HepG2 (cell line): ENCODE results near the gene CTCF. TPM values are rescaled to one million over a fixed set of nuclear protein-coding genes. Genes with fewer than 3 reads are reported as not detected.

Source experiments
- CCDC6 ChIP-seq: sonication (generic); formaldehyde crosslinking; IDR thresholded peaks from 2 replicates; pipeline ENCODE4 v1.8.1; 2022; ENCODE audit warnings: mild to moderate bottlenecking, missing genetic modification reagents, moderate library complexity
- E2F1 ChIP-seq: sonication (generic); formaldehyde crosslinking; IDR thresholded peaks from 2 replicates; pipeline ENCODE4 v1.5.0; 2020; ENCODE audit warnings: missing genetic modification reagents
- HES4 ChIP-seq: sonication (generic); formaldehyde crosslinking; IDR thresholded peaks from 2 replicates; pipeline ENCODE4 v1.9.0; 2021; ENCODE audit warnings: mild to moderate bottlenecking, missing genetic modification reagents, borderline replicate concordance
- NFKB2 ChIP-seq: sonication (generic); formaldehyde crosslinking; IDR thresholded peaks from 2 replicates; pipeline ENCODE4 v1.4.0; 2020; ENCODE audit warnings: missing genetic modification reagents, borderline replicate concordance
- RARG ChIP-seq: sonication (generic); formaldehyde crosslinking; IDR thresholded peaks from 2 replicates; pipeline ENCODE4 v1.4.0; 2020; ENCODE audit warnings: low read depth, mild to moderate bottlenecking, missing genetic modification reagents
- RNF2 ChIP-seq: fragments of 450-650 bp; conservative IDR thresholded peaks from 2 replicates; pipeline ENCODE4 v1.6.1; 2016; ENCODE audit warnings: low read depth
- SAP130 ChIP-seq: IDR thresholded peaks from 2 replicates; pipeline ENCODE4 v1.6.1; 2016; ENCODE audit warnings: low read depth
- TP53 ChIP-seq: sonication (generic); formaldehyde crosslinking; conservative IDR thresholded peaks from 2 replicates; pipeline ENCODE4 v1.4.0; 2020; ENCODE audit warnings: missing genetic modification reagents
- ZNF138 ChIP-seq: sonication (generic); formaldehyde crosslinking; IDR thresholded peaks from 2 replicates; pipeline ENCODE4 v1.5.0; 2020; ENCODE audit warnings: mild to moderate bottlenecking, low read depth, missing genetic modification reagents
- ZNF567 ChIP-seq: sonication (generic); formaldehyde crosslinking; IDR thresholded peaks from 2 replicates; pipeline ENCODE4 v1.8.1; 2023; ENCODE audit warnings: mild to moderate bottlenecking, missing genetic modification reagents, borderline replicate concordance
- ZNF570 ChIP-seq: sonication (generic); formaldehyde crosslinking; IDR thresholded peaks from 2 replicates; pipeline ENCODE4 v1.4.0; 2020; ENCODE audit warnings: mild to moderate bottlenecking, missing genetic modification reagents, borderline replicate concordance
- ZNF609 ChIP-seq: sonication (generic); formaldehyde crosslinking; IDR thresholded peaks from 2 replicates; pipeline ENCODE4 v1.4.0; 2020; ENCODE audit warnings: mild to moderate bottlenecking, missing genetic modification reagents, borderline replicate concordance
- ZNF782 ChIP-seq: sonication (generic); formaldehyde crosslinking; IDR thresholded peaks from 2 replicates; pipeline ENCODE4 v1.4.0; 2020; ENCODE audit warnings: missing genetic modification reagents, mild to moderate bottlenecking, borderline replicate concordance
- polyA plus RNA-seq, 8 experiments: library from polyadenylated mRNA; depleted of rRNA in 3 of 8; stranded (reverse) in 7 of 8; unstranded in 1 of 8; fragments of >200 nt; fragmentation: Illumina TruSeq in 4 of 8; extraction: Trizol in 4 of 8; gene quantifications; 2 replicates each; pipeline versions ENCODE4 v1.2.1 to v1.2.3, GENCODE V29; 2011 to 2016; ENCODE audit warnings: low read depth in 4 of 8, missing spikeins in 1 of 8, mixed read lengths in 1 of 8; ENCODE audit not compliant: insufficient read depth in 1 of 8
- total RNA-seq, 5 experiments: library from RNA; depleted of rRNA; stranded (reverse); fragments of >200 nt; fragmentation: Illumina TruSeq; extraction: Trizol; gene quantifications; 2 replicates each; pipeline ENCODE4 v1.2.3, GENCODE V29; 2016; ENCODE audit warnings: low read depth in 1 of 5
- TF ChIP-seq, protein P1 (sequence below): sonication (generic); formaldehyde crosslinking; IDR thresholded peaks from 2 replicates; pipeline ENCODE4 v1.5.1; 2020; ENCODE audit warnings: missing genetic modification reagents, mild to moderate bottlenecking, borderline replicate concordance
- TF ChIP-seq, protein P2 (sequence below): fragments of 450-650 bp; IDR thresholded peaks from 2 replicates; pipeline ENCODE4 v1.6.1; 2016
- TF ChIP-seq, protein P3 (sequence below): sonication (generic); formaldehyde crosslinking; IDR thresholded peaks from 2 replicates; pipeline ENCODE4 v1.9.0; 2021; ENCODE audit warnings: missing genetic modification reagents, mild to moderate bottlenecking, borderline replicate concordance

CTCF gene
- total and polyA plus RNA-seq, 2 of the 13 experiments (the other 11 are each of a cell fraction or from before 2014, with no cell fraction given) = 19.5 to 37.5 TPM

GRCh38 chr16:67561824-67562525 is 351 bp upstream of the CTCF start (continued):
- TF ChIP-seq HES4 (CRISPR knock-in tag) = peak; percentile 51; the same call in 1 of the 2 replicates
- peak; percentile 48; the same call in 1 of the 2 replicates for TF ChIP-seq ZNF567
- TF ChIP-seq, protein P1, sequence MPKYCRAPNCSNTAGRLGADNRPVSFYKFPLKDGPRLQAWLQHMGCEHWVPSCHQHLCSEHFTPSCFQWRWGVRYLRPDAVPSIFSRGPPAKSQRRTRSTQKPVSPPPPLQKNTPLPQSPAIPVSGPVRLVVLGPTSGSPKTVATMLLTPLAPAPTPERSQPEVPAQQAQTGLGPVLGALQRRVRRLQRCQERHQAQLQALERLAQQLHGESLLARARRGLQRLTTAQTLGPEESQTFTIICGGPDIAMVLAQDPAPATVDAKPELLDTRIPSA (CRISPR knock-in tag) = no peak
- TF ChIP-seq ZNF782 (CRISPR knock-in tag) = no peak; the same call in 1 of the 2 replicates
- no peak for TF ChIP-seq ZNF138 (CRISPR knock-in tag)
- TF ChIP-seq ZNF609 = no peak
- peak; percentile 92 for TF ChIP-seq SAP130 (CRISPR knock-in tag)
- no peak for TF ChIP-seq RARG (CRISPR knock-in tag)
- no peak; the same call in 1 of the 2 replicates for TF ChIP-seq NFKB2 (CRISPR knock-in tag)
- peak; percentile 32; the same call in 1 of the 2 replicates for TF ChIP-seq RNF2
- TF ChIP-seq ZNF570 (CRISPR knock-in tag) = no peak
- TF ChIP-seq CCDC6 (CRISPR knock-in tag) = peak; percentile 96
- TF ChIP-seq, protein P2, sequence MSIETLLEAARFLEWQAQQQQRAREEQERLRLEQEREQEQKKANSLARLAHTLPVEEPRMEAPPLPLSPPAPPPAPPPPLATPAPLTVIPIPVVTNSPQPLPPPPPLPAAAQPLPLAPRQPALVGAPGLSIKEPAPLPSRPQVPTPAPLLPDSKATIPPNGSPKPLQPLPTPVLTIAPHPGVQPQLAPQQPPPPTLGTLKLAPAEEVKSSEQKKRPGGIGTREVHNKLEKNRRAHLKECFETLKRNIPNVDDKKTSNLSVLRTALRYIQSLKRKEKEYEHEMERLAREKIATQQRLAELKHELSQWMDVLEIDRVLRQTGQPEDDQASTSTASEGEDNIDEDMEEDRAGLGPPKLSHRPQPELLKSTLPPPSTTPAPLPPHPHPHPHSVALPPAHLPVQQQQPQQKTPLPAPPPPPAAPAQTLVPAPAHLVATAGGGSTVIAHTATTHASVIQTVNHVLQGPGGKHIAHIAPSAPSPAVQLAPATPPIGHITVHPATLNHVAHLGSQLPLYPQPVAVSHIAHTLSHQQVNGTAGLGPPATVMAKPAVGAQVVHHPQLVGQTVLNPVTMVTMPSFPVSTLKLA = no peak
- TF ChIP-seq, protein P3, sequence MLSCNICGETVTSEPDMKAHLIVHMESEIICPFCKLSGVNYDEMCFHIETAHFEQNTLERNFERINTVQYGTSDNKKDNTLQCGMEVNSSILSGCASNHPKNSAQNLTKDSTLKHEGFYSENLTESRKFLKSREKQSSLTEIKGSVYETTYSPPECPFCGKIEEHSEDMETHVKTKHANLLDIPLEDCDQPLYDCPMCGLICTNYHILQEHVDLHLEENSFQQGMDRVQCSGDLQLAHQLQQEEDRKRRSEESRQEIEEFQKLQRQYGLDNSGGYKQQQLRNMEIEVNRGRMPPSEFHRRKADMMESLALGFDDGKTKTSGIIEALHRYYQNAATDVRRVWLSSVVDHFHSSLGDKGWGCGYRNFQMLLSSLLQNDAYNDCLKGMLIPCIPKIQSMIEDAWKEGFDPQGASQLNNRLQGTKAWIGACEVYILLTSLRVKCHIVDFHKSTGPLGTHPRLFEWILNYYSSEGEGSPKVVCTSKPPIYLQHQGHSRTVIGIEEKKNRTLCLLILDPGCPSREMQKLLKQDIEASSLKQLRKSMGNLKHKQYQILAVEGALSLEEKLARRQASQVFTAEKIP = no peak
- peak; percentile 92 for TF ChIP-seq E2F1 (CRISPR knock-in tag)
- no peak for TF ChIP-seq TP53 (CRISPR knock-in tag)
- TF ChIP-seq, all 625 proteins: peak for 265
